Measurements from ENCODE around the gene UNCX.

Gene UNCX

DNA sequence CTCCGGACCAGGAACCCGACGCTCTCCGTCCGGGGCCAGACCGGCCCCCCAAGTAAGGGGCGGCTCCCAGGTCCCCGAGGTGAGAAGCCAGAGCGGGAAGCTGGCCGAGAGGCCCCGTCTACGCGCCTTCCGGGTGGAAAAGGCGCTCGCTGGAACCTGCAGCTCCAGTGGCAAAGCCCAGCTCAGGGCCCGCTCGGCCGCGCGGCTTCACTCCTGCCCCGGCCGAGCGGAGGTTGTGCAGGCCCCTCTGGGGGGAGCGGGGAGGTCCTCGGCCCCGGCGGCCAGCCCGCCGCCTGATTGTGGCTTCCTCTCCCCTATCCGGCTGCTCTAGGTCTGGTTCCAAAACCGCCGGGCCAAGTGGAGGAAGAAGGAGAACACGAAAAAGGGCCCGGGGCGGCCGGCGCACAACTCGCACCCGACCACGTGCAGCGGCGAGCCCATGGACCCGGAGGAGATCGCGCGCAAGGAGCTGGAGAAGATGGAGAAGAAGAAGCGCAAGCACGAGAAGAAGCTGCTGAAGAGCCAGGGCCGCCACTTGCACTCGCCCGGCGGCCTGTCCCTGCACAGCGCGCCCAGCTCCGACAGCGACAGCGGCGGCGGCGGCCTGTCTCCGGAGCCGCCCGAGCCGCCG, 2.9 kb downstream of the UNCX start:
- DNase-seq (ENCODE audit: low spot score): no peak
- TF ChIP-seq, protein P1, sequence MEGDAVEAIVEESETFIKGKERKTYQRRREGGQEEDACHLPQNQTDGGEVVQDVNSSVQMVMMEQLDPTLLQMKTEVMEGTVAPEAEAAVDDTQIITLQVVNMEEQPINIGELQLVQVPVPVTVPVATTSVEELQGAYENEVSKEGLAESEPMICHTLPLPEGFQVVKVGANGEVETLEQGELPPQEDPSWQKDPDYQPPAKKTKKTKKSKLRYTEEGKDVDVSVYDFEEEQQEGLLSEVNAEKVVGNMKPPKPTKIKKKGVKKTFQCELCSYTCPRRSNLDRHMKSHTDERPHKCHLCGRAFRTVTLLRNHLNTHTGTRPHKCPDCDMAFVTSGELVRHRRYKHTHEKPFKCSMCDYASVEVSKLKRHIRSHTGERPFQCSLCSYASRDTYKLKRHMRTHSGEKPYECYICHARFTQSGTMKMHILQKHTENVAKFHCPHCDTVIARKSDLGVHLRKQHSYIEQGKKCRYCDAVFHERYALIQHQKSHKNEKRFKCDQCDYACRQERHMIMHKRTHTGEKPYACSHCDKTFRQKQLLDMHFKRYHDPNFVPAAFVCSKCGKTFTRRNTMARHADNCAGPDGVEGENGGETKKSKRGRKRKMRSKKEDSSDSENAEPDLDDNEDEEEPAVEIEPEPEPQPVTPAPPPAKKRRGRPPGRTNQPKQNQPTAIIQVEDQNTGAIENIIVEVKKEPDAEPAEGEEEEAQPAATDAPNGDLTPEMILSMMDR (IDR thresholded peaks at IDR 0.05; ENCODE audit: extremely low read depth, missing control alignments): no peak

- TF ChIP-seq, protein P1 (IDR thresholded peaks at IDR 0.05; ENCODE audit: extremely low read depth, missing control alignments): no peak
- DNase-seq (ENCODE audit: low spot score): no peak
These were observed 3.5 kb downstream of the UNCX start for GRCh38 chr7:1236132-1236661.

GRCh38 chr7:1236831-1237701, 4.4 kb downstream of the UNCX start:
- TF ChIP-seq, protein P1 (IDR thresholded peaks at IDR 0.05; ENCODE audit: extremely low read depth, missing control alignments): no peak

GRCh38 chr7:1237704-1238255, 5.1 kb downstream of the UNCX start:
- no peak for DNase-seq (ENCODE audit: low spot score)
- TF ChIP-seq, protein P1 (IDR thresholded peaks at IDR 0.05; ENCODE audit: extremely low read depth, missing control alignments): no peak

More at GRCh38 chr7:1236831-1237701, 4.4 kb downstream of the UNCX start:
- DNase-seq (ENCODE audit: low spot score): no peak

DNA sequence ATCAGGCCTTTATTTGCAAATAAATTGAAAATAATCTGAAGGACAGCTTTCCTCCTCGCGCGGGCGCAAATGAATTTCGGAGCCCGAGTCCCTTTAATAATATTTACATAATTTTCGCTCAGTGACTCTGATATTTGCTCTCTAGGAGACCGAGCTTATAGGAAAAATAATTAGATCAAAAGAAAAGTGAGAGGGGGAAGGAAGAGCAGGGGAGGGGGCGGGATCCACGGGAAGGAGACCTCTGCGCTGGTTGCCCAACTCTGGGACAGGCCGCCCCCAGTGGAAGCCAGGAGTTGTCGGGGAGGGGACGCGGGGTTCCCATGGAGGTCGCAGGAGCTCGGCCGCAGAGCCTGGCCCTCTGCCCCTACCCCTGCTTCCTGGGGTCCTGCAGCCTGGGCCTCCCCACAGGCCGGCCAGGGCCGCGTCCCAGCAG, 5.8 kb downstream of the UNCX start:
- TF ChIP-seq, protein P1 (IDR thresholded peaks at IDR 0.05; ENCODE audit: extremely low read depth, missing control alignments): no peak
- no peak for DNase-seq (ENCODE audit: low spot score)

DNA sequence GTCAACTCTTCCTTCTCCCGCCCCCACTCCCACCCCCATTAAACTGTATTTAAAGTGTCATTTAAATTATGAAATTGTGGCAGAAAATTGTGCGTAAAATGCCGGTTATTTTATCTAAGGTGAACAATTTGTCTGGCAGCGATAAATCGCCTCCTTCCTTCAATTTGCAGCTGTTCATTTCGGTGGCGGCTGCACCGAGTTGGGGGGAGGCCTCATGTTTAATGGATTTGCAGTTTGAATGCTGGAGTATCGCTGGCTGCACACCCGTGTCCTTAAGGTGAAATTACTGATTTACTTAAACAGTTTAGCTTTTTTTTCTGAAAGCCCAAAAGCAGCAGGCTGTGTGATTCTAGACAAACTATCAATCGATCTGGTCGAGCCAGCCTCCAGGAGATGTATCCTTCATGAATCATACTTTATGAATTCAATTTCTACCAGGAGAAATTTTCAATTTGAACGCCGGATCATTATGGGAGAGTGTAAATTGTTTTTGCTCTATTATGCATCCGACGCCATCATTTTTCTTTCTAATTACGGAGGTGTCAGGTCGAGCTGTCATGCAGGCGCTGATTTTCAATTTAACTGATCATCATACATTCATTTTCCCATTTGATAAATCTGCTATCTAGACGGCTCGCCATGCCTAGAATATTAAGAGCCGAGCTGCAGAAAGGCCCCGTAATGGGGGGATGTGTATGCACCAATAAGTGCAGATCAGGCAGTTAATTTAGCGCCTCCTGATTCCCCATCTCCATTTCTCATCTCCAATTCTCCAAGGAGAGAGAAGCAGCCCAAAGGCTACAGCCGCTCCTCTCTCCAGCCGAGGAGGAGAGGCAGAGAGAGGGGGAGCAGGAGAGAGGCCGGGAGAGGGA, 6.5 kb downstream of the UNCX start:
- TF ChIP-seq, protein P1 (IDR thresholded peaks at IDR 0.05; ENCODE audit: extremely low read depth, missing control alignments): no peak
- DNase-seq (ENCODE audit: low spot score): no peak
